HG02943 (cell line): ENCODE data around the gene MORC3.
"Not testable (repeated sequence)": the region's sequence is repeated elsewhere in the genome, so short reads cannot be mapped to it uniquely, and the experiment has no call there.

Experiments used
- ATAC-seq: cut with Tn5 transposase; IDR thresholded peaks from one replicate; pipeline ENCODE4 v1.9.1; 2021; ENCODE audit warnings: mild to moderate bottlenecking, low read depth, moderate library complexity; ENCODE audit not compliant: unreplicated experiment

Gene MORC3

GRCh38 chr21:36321325-36322082 lies 1.5 kb downstream of the MORC3 start:
- ATAC-seq: no peak

GRCh38 chr21:36322083-36322424 lies 2.1 kb downstream of the MORC3 start:
- ATAC-seq: no peak

- no peak for ATAC-seq
These were observed 3.0 kb downstream of the MORC3 start for GRCh38 chr21:36323032-36323431.

- ATAC-seq: no peak
These were observed 5.5 kb downstream of the MORC3 start for GRCh38 chr21:36325373-36326010.

- ATAC-seq: no peak
These were observed 10.9 kb downstream of the MORC3 start for GRCh38 chr21:36330904-36331303.

- no peak for ATAC-seq
These were observed 17.1 kb downstream of the MORC3 start for GRCh38 chr21:36337099-36337509.

- ATAC-seq: no peak
These were observed 19.0 kb downstream of the MORC3 start for GRCh38 chr21:36338975-36339374.

- not testable (repeated sequence) for ATAC-seq
These were observed 22.6 kb downstream of the MORC3 start for GRCh38 chr21:36342581-36342980.

- ATAC-seq: no peak
These were observed 24.9 kb downstream of the MORC3 start for GRCh38 chr21:36344931-36345330.

GRCh38 chr21:36347278-36347961 lies 27.4 kb downstream of the MORC3 start:
- no peak for ATAC-seq

- no peak for ATAC-seq
These were observed 27.9 kb downstream of the MORC3 start for GRCh38 chr21:36347962-36348328.

GRCh38 chr21:36349315-36349714 lies 29.3 kb downstream of the MORC3 start:
- no peak for ATAC-seq

- ATAC-seq: no peak
These were observed 30.4 kb downstream of the MORC3 start for GRCh38 chr21:36350282-36350910.

- ATAC-seq: no peak
These were observed 35.1 kb downstream of the MORC3 start for GRCh38 chr21:36354918-36355680.

GRCh38 chr21:36355868-36356267 lies 35.9 kb downstream of the MORC3 start:
- ATAC-seq: no peak

- ATAC-seq: no peak
These were observed 39.2 kb downstream of the MORC3 start for GRCh38 chr21:36359185-36359584.

- ATAC-seq: no peak
These were observed 49.2 kb downstream of the MORC3 start for GRCh38 chr21:36369064-36369685.

- no peak for ATAC-seq
These were observed 56.0 kb downstream of the MORC3 start for GRCh38 chr21:36375994-36376393.

- ATAC-seq: no peak
These were observed 57.4 kb downstream of the MORC3 start for GRCh38 chr21:36377391-36377842.

GRCh38 chr21:36379251-36379650 lies 59.3 kb downstream of the MORC3 start:
- no peak for ATAC-seq
